Measurements from ENCODE around the gene SUPV3L1. TPM values are rescaled to one million over a fixed set of nuclear protein-coding genes. Genes with fewer than 3 reads are reported as not detected.
"Not testable (repeated sequence)": the region's sequence is repeated elsewhere in the genome, so short reads cannot be mapped to it uniquely, and the experiment has no call there.

Gene SUPV3L1
- total RNA-seq, 2 donors from 2014 or later, result 30.7 to 55.1 TPM

- H3K27ac ChIP-seq, result no peak overlapping the region
- H3K27me3 ChIP-seq (replicated peaks; ENCODE audit: insufficient read depth), result no peaks in the 10 kb centered on the region
- H3K36me3 ChIP-seq, result peaks cover 4% of the 10 kb centered on the region
- no peak for TF ChIP-seq CTCF (IDR thresholded peaks at IDR 0.05)
- ATAC-seq (ENCODE audit: insufficient number of reproducible peaks, low FRiP score, low read depth) (no peak), DNase-seq (ENCODE audit: low spot score) (no peak)
- no peaks in the 10 kb centered on the region for H3K9me3 ChIP-seq
- no peaks in the 10 kb centered on the region for H3K4me1 ChIP-seq (ENCODE audit: control insufficient read depth in 1 of 2, low read depth in 2 of 2)
- H3K4me3 ChIP-seq, result no peak overlapping the region
These were observed 26.8 kb upstream of the SUPV3L1 start for GRCh38 chr10:69153227-69153626.

GRCh38 chr10:69160809-69161241 is 19.2 kb upstream of the SUPV3L1 start:
- DNase-seq (ENCODE audit: low spot score), result no peak
- H3K36me3 ChIP-seq, result peaks cover 33% of the 10 kb centered on the region
- ATAC-seq (ENCODE audit: insufficient number of reproducible peaks, low FRiP score, low read depth), result no peak
- TF ChIP-seq CTCF (IDR thresholded peaks at IDR 0.05), result no peak
- H3K4me1 ChIP-seq (ENCODE audit: control insufficient read depth in 1 of 2, low read depth in 2 of 2), result no peaks in the 10 kb centered on the region
- no peaks in the 10 kb centered on the region for H3K27me3 ChIP-seq (replicated peaks; ENCODE audit: insufficient read depth)
- H3K4me3 ChIP-seq, result no peak overlapping the region
- no peaks in the 10 kb centered on the region for H3K9me3 ChIP-seq
- no peak overlapping the region for H3K27ac ChIP-seq

GRCh38 chr10:69168493-69168892 is 11.5 kb upstream of the SUPV3L1 start:
- Histone ChIP-seq H3K27ac (no peak overlapping the region), H3K27me3 (replicated peaks; ENCODE audit: insufficient read depth) (no peaks in the 10 kb centered on the region), H3K9me3 (no peaks in the 10 kb centered on the region), H3K36me3 (peaks cover 30% of the 10 kb centered on the region), H3K4me1 (ENCODE audit: control insufficient read depth in 1 of 2, low read depth in 2 of 2) (no peaks in the 10 kb centered on the region), H3K4me3 (no peak overlapping the region)
- ATAC-seq (ENCODE audit: insufficient number of reproducible peaks, low FRiP score, low read depth), result no peak
- no peak for TF ChIP-seq CTCF (IDR thresholded peaks at IDR 0.05)
- no peak for DNase-seq (ENCODE audit: low spot score)

GRCh38 chr10:69172241-69172982 is 7.6 kb upstream of the SUPV3L1 start:
- Histone ChIP-seq H3K27me3 (replicated peaks; ENCODE audit: insufficient read depth) (no peaks in the 10 kb centered on the region), H3K4me3 (no peak overlapping the region), H3K36me3 (peaks cover 18% of the 10 kb centered on the region), H3K9me3 (no peaks in the 10 kb centered on the region), H3K4me1 (ENCODE audit: control insufficient read depth in 1 of 2, low read depth in 2 of 2) (no peaks in the 10 kb centered on the region), H3K27ac (no peak overlapping the region)
- DNase-seq (ENCODE audit: low spot score) (no peak), ATAC-seq (ENCODE audit: insufficient number of reproducible peaks, low FRiP score, low read depth) (no peak)
- TF ChIP-seq CTCF (IDR thresholded peaks at IDR 0.05), result no peak

- H3K27ac ChIP-seq; H3K4me1 ChIP-seq (ENCODE audit: control insufficient read depth in 1 of 2, low read depth in 2 of 2); H3K9me3 ChIP-seq; DNase-seq (ENCODE audit: low spot score); ATAC-seq (ENCODE audit: insufficient number of reproducible peaks, low FRiP score, low read depth); H3K27me3 ChIP-seq (replicated peaks; ENCODE audit: insufficient read depth); H3K36me3 ChIP-seq; H3K4me3 ChIP-seq: not testable (repeated sequence)
These were observed 4.7 kb upstream of the SUPV3L1 start for GRCh38 chr10:69175326-69175725.

- Histone ChIP-seq H3K4me1 (ENCODE audit: control insufficient read depth in 1 of 2, low read depth in 2 of 2) (peaks cover 10 to 18% of the 10 kb centered on the region in 2 donors), H3K36me3 (no peaks in the 10 kb centered on the region), H3K27me3 (replicated peaks; ENCODE audit: insufficient read depth) (no peaks in the 10 kb centered on the region), H3K4me3 (no peak overlapping the region), H3K27ac (no peak overlapping the region), H3K9me3 (no peaks in the 10 kb centered on the region)
- DNase-seq (ENCODE audit: low spot score) (no peak), ATAC-seq (ENCODE audit: insufficient number of reproducible peaks, low FRiP score, low read depth) (no peak)
- TF ChIP-seq CTCF (IDR thresholded peaks at IDR 0.05), result no peak
These were observed 3.2 kb upstream of the SUPV3L1 start for GRCh38 chr10:69176823-69177222.

Data from thoracic aorta (tissue), 2 donors.